Smooth muscle cell (in vitro differentiated cells): Measurements from ENCODE around the gene HERC6. TPM values are rescaled to one million over a fixed set of nuclear protein-coding genes. Genes with fewer than 3 reads are reported as not detected.

Experiments used
- DNase-seq: peaks from one replicate; lab custom pipeline; 2025; ENCODE audit not compliant: unreplicated experiment; lab: John Stamatoyannopoulos, UW
- H2AFZ ChIP-seq: fragments of 200-600 bp; sonication (generic); 2 replicates; pipeline ENCODE4 v1.6.0; 2016; ENCODE audit warnings: antibody characterized with exemption, low read depth, mild to moderate bottlenecking
- H3F3A ChIP-seq: fragments of 200-600 bp; sonication (generic); 2 replicates; pipeline ENCODE4 v1.6.0; 2017; ENCODE audit warnings: antibody characterized with exemption, low read depth
- H3K27ac ChIP-seq: fragments of 200-600 bp; sonication (generic); 2 replicates; pipeline ENCODE4 v1.5.1; 2016; ENCODE audit warnings: low read depth, mild to moderate bottlenecking
- H3K27me3 ChIP-seq: fragments of 200-600 bp; sonication (generic); 2 replicates; pipeline ENCODE4 v1.6.1; 2016; ENCODE audit warnings: low read depth, mild to moderate bottlenecking
- H3K36me3 ChIP-seq: fragments of 200-600 bp; sonication (generic); 2 replicates; pipeline ENCODE4 v1.5.1; 2016; ENCODE audit warnings: low read depth
- H3K4me1 ChIP-seq: fragments of 200-600 bp; sonication (generic); 2 replicates; pipeline ENCODE4 v1.5.1; 2016; ENCODE audit warnings: low read depth
- H3K4me2 ChIP-seq: fragments of 200-600 bp; sonication (generic); 2 replicates; pipeline ENCODE4 v1.6.0; 2016; ENCODE audit warnings: mild to moderate bottlenecking
- H3K4me3 ChIP-seq: fragments of 200-600 bp; sonication (generic); 2 replicates; pipeline ENCODE4 v1.5.1; 2016; ENCODE audit warnings: mild to moderate bottlenecking
- H3K79me2 ChIP-seq: fragments of 200-600 bp; sonication (generic); 2 replicates; pipeline ENCODE4 v1.6.0; 2016; ENCODE audit warnings: low read depth, mild to moderate bottlenecking
- H3K9ac ChIP-seq: fragments of 200-600 bp; sonication (generic); 2 replicates; pipeline ENCODE4 v1.6.0; 2016; ENCODE audit warnings: low read depth
- H3K9me3 ChIP-seq: fragments of 200-600 bp; sonication (generic); replicated peaks from 2 replicates; pipeline ENCODE4 v1.5.1; 2016; ENCODE audit warnings: low read depth
- H4K20me1 ChIP-seq: fragments of 200-600 bp; sonication (generic); 2 replicates; pipeline ENCODE4 v1.6.0; 2016; ENCODE audit warnings: low read depth
- WGBS: methylation state at CpG from one replicate; pipeline ENCODE4 v1.1.7; 2016; ENCODE audit warnings: low lambda C conversion rate; 5-methylcytosine and 5-hydroxymethylcytosine counted together
- polyA plus RNA-seq: library from polyadenylated mRNA; unstranded; fragments of >200 nt; fragmentation: Nextera tagmentation; extraction: Ambion mirVana; gene quantifications from 2 replicates; pipeline ENCODE4 v1.2.1, GENCODE V29; 2016
- total RNA-seq: library from RNA; depleted of rRNA; stranded (reverse); fragments of >200 nt; gene quantifications from 2 replicates; pipeline ENCODE4 v1.2.3, GENCODE V29; 2014
- TF ChIP-seq, protein P1 (sequence below): fragments of 200-600 bp; sonication (generic); IDR thresholded peaks from 2 replicates; pipeline ENCODE4 v1.5.1; 2017; ENCODE audit warnings: borderline replicate concordance, mild to moderate bottlenecking, antibody characterized with exemption; ENCODE audit not compliant: insufficient read depth, poor library complexity, severe bottlenecking

HERC6 gene
- total and polyA plus RNA-seq, 2 experiments from 2014 or later: 0.39 to 0.45 TPM

DNA sequence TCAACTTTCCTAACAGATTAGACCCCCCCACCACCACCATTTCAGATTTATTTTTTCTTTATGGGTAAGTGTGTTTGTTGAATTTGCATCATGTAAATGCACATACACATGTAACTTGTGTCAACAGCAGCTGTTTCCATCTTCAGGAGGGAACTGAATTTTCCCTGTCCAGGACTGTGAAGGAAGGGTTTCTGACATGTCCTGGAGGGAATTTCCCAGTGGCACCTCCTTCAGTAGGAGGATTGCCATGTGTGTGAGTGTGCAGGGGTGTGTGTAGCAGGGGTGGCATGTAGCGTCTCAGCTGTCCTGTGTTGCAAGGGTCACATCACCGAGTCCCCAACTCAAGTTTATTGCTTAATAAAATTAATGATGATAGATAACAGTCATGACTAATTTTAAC, 19.7 kb downstream of the HERC6 start:
- H3K4me1 ChIP-seq: no peaks in the 10 kb centered on the region
- no peaks in the 10 kb centered on the region for H3K27me3 ChIP-seq
- H3K27ac ChIP-seq: no peak overlapping the region
- H3K4me2 ChIP-seq: no peak overlapping the region
- H3F3A ChIP-seq: no peaks in the 10 kb centered on the region
- no peak overlapping the region for H2AFZ ChIP-seq
- H3K9me3 ChIP-seq: no peaks in the 10 kb centered on the region
- H3K4me3 ChIP-seq: no peak overlapping the region
- no peaks in the 10 kb centered on the region for H3K79me2 ChIP-seq
- no peaks in the 10 kb centered on the region for H3K36me3 ChIP-seq
- TF ChIP-seq, protein P1, sequence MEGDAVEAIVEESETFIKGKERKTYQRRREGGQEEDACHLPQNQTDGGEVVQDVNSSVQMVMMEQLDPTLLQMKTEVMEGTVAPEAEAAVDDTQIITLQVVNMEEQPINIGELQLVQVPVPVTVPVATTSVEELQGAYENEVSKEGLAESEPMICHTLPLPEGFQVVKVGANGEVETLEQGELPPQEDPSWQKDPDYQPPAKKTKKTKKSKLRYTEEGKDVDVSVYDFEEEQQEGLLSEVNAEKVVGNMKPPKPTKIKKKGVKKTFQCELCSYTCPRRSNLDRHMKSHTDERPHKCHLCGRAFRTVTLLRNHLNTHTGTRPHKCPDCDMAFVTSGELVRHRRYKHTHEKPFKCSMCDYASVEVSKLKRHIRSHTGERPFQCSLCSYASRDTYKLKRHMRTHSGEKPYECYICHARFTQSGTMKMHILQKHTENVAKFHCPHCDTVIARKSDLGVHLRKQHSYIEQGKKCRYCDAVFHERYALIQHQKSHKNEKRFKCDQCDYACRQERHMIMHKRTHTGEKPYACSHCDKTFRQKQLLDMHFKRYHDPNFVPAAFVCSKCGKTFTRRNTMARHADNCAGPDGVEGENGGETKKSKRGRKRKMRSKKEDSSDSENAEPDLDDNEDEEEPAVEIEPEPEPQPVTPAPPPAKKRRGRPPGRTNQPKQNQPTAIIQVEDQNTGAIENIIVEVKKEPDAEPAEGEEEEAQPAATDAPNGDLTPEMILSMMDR: no peak
- DNase-seq: no peak
- 79% methylated on average over 2 of the region's 2 CpGs for WGBS
- H3K9ac ChIP-seq: no peak overlapping the region
- H4K20me1 ChIP-seq: no peaks in the 10 kb centered on the region

DNA sequence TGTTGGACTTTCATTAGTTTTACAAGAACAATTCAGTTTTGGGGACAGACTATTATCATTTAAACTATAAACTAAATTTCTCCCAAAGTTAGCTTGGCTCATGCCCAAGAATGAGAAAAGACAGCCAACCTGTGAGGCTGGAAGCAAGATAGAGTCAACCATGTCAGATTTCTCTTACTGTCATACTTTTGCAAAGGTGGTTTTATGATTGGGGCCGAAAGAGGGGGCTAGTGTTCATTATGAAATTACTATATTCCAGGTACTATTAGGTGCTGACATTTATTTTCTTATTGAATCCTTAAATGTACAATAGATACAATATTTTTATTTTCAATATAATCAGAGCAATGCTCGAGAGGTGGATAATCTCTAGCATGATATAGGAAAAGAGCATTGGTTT, 30.6 kb downstream of the HERC6 start:
- Histone ChIP-seq H3K4me3 (no peak overlapping the region), H3K79me2 (no peaks in the 10 kb centered on the region), H3F3A (no peaks in the 10 kb centered on the region), H3K4me1 (no peaks in the 10 kb centered on the region), H4K20me1 (no peaks in the 10 kb centered on the region), H3K9me3 (no peaks in the 10 kb centered on the region), H3K4me2 (no peak overlapping the region), H2AFZ (no peak overlapping the region), H3K27me3 (no peaks in the 10 kb centered on the region), H3K27ac (no peak overlapping the region), H3K36me3 (no peaks in the 10 kb centered on the region), H3K9ac (no peak overlapping the region)
- 89% methylated on average over 2 of the region's 2 CpGs for WGBS
- TF ChIP-seq, protein P1: no peak
- no peak for DNase-seq

DNA sequence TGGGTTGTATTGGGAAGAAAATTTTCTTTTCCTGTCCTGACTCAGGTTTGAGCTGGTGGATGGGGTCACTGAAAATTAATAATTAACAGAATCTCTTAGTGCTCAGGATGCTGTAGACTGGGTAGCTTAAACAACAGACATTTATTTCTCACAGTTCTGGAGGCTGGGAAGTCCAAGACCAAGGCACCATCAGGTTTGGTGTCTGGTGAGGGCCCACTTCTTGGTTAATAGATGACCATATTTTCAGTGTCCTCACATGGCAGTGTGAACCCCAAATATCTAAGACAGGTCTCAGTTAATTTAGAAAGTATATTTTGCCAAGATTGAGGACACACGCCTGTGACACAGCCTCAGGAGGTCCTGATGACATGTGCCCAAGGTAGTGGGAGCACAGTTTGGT, 31.1 kb downstream of the HERC6 start:
- Histone ChIP-seq H3K27ac (no peak overlapping the region), H3K9ac (no peak overlapping the region), H3K9me3 (no peaks in the 10 kb centered on the region), H3K27me3 (no peaks in the 10 kb centered on the region), H3K36me3 (no peaks in the 10 kb centered on the region), H3K4me1 (no peaks in the 10 kb centered on the region), H4K20me1 (no peaks in the 10 kb centered on the region), H3K4me2 (no peak overlapping the region), H3K4me3 (no peak overlapping the region), H3F3A (no peaks in the 10 kb centered on the region), H3K79me2 (no peaks in the 10 kb centered on the region), H2AFZ (no peak overlapping the region)
- TF ChIP-seq, protein P1: no peak
- DNase-seq: no peak
- WGBS: 88% methylated on average over 1 of the region's 1 CpG

- WGBS: 92% methylated on average over 3 of the region's 3 CpGs
- Histone ChIP-seq H3K79me2 (no peaks in the 10 kb centered on the region), H4K20me1 (no peaks in the 10 kb centered on the region), H3K4me1 (no peaks in the 10 kb centered on the region), H3F3A (no peaks in the 10 kb centered on the region), H3K9me3 (no peaks in the 10 kb centered on the region), H3K4me3 (no peak overlapping the region), H3K4me2 (no peak overlapping the region), H2AFZ (no peak overlapping the region), H3K36me3 (no peaks in the 10 kb centered on the region), H3K27me3 (no peaks in the 10 kb centered on the region), H3K9ac (no peak overlapping the region), H3K27ac (no peak overlapping the region)
- TF ChIP-seq, protein P1: no peak
- DNase-seq: no peak
Observed at GRCh38 chr4:88411491-88412096, 32.9 kb downstream of the HERC6 start.
